Gastroesophageal sphincter (tissue), 4 donors: Measurements from ENCODE around the gene COX10. TPM values are rescaled to one million over a fixed set of nuclear protein-coding genes. Genes with fewer than 3 reads are reported as not detected.
"Not testable (repeated sequence)": the region's sequence is repeated elsewhere in the genome, so short reads cannot be mapped to it uniquely, and the experiment has no call there.

ENCODE experiments used
- ATAC-seq: fragments of 150-250 bp; one replicate; pipeline ENCODE4 v1.9.1; 2016; ENCODE audit warnings: mild to moderate bottlenecking, moderate library complexity
- H3K27ac ChIP-seq, 4 donors: fragments of 200-600 bp; sonication (generic) in 3 of 4; 1 replicate in 3 of 4; 2 replicates in 1 of 4; pipeline ENCODE4 v1.5.1; 2016 to 2019
- H3K27me3 ChIP-seq: fragments of 200-600 bp; sonication (generic); one replicate; pipeline ENCODE4 v1.5.1; 2019
- H3K36me3 ChIP-seq, 2 donors: fragments of 200-600 bp; sonication (generic); one replicate each; pipeline ENCODE4 v1.5.1; 2019; ENCODE audit warnings: control low read depth in 1 of 2
- H3K4me1 ChIP-seq, 3 donors: fragments of 200-600 bp; sonication (generic); 1 replicate in 2 of 3; 2 replicates in 1 of 3; pipeline ENCODE4 v1.5.1; 2016 to 2019; ENCODE audit warnings: control low read depth in 2 of 3
- H3K4me3 ChIP-seq, 2 donors: fragments of 200-600 bp; sonication (generic); one replicate each; pipeline ENCODE4 v1.5.1; 2019; ENCODE audit warnings: mild to moderate bottlenecking in 1 of 2, moderate library complexity in 1 of 2
- H3K9me3 ChIP-seq, 3 donors: fragments of 200-600 bp; sonication (generic); one replicate each; pipeline ENCODE4 v1.5.1; 2017 to 2019; ENCODE audit warnings: control low read depth in 2 of 3
- CTCF ChIP-seq, 4 experiments: fragments of 200-600 bp in 2 of 4; fragments of 450-650 bp in 2 of 4; sonication (generic) in 1 of 4; IDR thresholded peaks; one replicate each; pipeline ENCODE4 v1.5.1; 2017 to 2019; ENCODE audit warnings: antibody characterized with exemption in 4 of 4, mild to moderate bottlenecking in 2 of 4, moderate library complexity in 2 of 4
- EP300 ChIP-seq: sonication (generic); formaldehyde crosslinking; IDR thresholded peaks from one replicate; pipeline ENCODE4 v1.6.1; 2017; ENCODE audit warnings: antibody characterized with exemption, mild to moderate bottlenecking
- POLR2A ChIP-seq, 2 donors: fragments of 450-650 bp; IDR thresholded peaks; one replicate each; pipeline ENCODE4 v1.6.1; 2017; ENCODE audit warnings: antibody characterized with exemption in 2 of 2, mild to moderate bottlenecking in 2 of 2, moderate library complexity in 1 of 2
- POLR2AphosphoS5 ChIP-seq: sonication (generic); formaldehyde crosslinking; IDR thresholded peaks from one replicate; pipeline ENCODE4 v1.6.1; 2017; ENCODE audit warnings: antibody characterized with exemption
- WGBS, 2 donors: methylation state at CpG; one replicate each; pipeline ENCODE4 v1.1.5; 2018; ENCODE audit warnings: low coverage in 1 of 2; 5-methylcytosine and 5-hydroxymethylcytosine counted together
- total RNA-seq, 4 donors: library from RNA; depleted of rRNA; stranded (reverse); fragments of >200 nt; gene quantifications; one replicate each; pipeline ENCODE4 v1.1.0, GENCODE V29; 2016

The COX10 gene
- total RNA-seq, 4 donors from 2014 or later: 20.3 to 30.0 (median 26.5) TPM

- peaks cover 0 to 15% (median 0%) of the 10 kb centered on the region in 3 donors for H3K9me3 ChIP-seq
- H3K27ac ChIP-seq: no peak overlapping the region
- H3K36me3 ChIP-seq: peaks cover 0 to 9% of the 10 kb centered on the region in 2 donors
- TF ChIP-seq EP300 (no peak), POLR2AphosphoS5 (no peak), POLR2A (IDR thresholded peaks at IDR 0.05) (no peak), CTCF (IDR thresholded peaks at IDR 0.05) (no peak)
- 100% methylated on average over 1 of the region's 3 CpGs for WGBS, 2 donors
- H3K27me3 ChIP-seq: no peaks in the 10 kb centered on the region
- no peak overlapping the region for H3K4me3 ChIP-seq
- no peaks in the 10 kb centered on the region for H3K4me1 ChIP-seq
- no peak for ATAC-seq
These were observed 99.3 kb downstream of the COX10 start for GRCh38 chr17:14168582-14168981.

- ATAC-seq: no peak
- 67 to 91% methylated on average over 2 of the region's 2 CpGs for WGBS, 2 donors
These were observed 100.0 kb downstream of the COX10 start for GRCh38 chr17:14169287-14169686.

GRCh38 chr17:14169901-14170300 lies 100.6 kb downstream of the COX10 start:
- ATAC-seq: no peak
- Histone ChIP-seq H3K4me1 (no peaks in the 10 kb centered on the region), H3K4me3 (no peak overlapping the region), H3K27me3 (no peaks in the 10 kb centered on the region), H3K9me3 (peaks cover 0 to 15% (median 0%) of the 10 kb centered on the region in 3 donors), H3K27ac (no peak overlapping the region), H3K36me3 (peaks cover 0 to 9% of the 10 kb centered on the region in 2 donors)
- WGBS, 2 donors: 94 to 100% methylated on average over 1 of the region's 1 CpG
- TF ChIP-seq EP300 (no peak), POLR2AphosphoS5 (no peak), POLR2A (IDR thresholded peaks at IDR 0.05) (no peak), CTCF (IDR thresholded peaks at IDR 0.05) (no peak)

More at GRCh38 chr17:14169287-14169686, 100.0 kb downstream of the COX10 start:
- TF ChIP-seq CTCF (IDR thresholded peaks at IDR 0.05) (no peak), EP300 (no peak), POLR2A (IDR thresholded peaks at IDR 0.05) (no peak), POLR2AphosphoS5 (no peak)
- Histone ChIP-seq H3K9me3 (peaks cover 0 to 15% (median 0%) of the 10 kb centered on the region in 3 donors), H3K4me3 (no peak overlapping the region), H3K36me3 (peaks cover 0 to 9% of the 10 kb centered on the region in 2 donors), H3K27me3 (no peaks in the 10 kb centered on the region), H3K4me1 (no peaks in the 10 kb centered on the region), H3K27ac (no peak overlapping the region)

- H3K4me3 ChIP-seq, H3K27ac ChIP-seq, H3K4me1 ChIP-seq, H3K36me3 ChIP-seq, H3K9me3 ChIP-seq, ATAC-seq, H3K27me3 ChIP-seq: not testable (repeated sequence)
- WGBS, 2 donors: 13 to 50% methylated on average over 1 to 3 of the region's 3 CpGs
These were observed 107.7 kb downstream of the COX10 start for GRCh38 chr17:14176989-14177388.

GRCh38 chr17:14177801-14178200 lies 108.5 kb downstream of the COX10 start:
- H3K4me1 ChIP-seq, H3K27ac ChIP-seq, H3K27me3 ChIP-seq, H3K9me3 ChIP-seq, H3K36me3 ChIP-seq, H3K4me3 ChIP-seq, ATAC-seq: not testable (repeated sequence)
- no CpG with 5 or more reads among the region's 4 CpGs for WGBS, 2 donors

GRCh38 chr17:14179951-14180350 lies 110.6 kb downstream of the COX10 start:
- not testable (repeated sequence) for H3K27ac ChIP-seq, H3K4me3 ChIP-seq, H3K4me1 ChIP-seq, H3K27me3 ChIP-seq, H3K9me3 ChIP-seq, ATAC-seq, H3K36me3 ChIP-seq
- no CpG with 5 or more reads among the region's 1 CpG for WGBS, 2 donors

GRCh38 chr17:14182084-14182483 lies 112.8 kb downstream of the COX10 start:
- H3K9me3 ChIP-seq, H3K27ac ChIP-seq, H3K4me3 ChIP-seq, H3K27me3 ChIP-seq, H3K36me3 ChIP-seq, ATAC-seq, H3K4me1 ChIP-seq: not testable (repeated sequence)
- 83 to 100% methylated on average over 2 to 3 of the region's 6 CpGs for WGBS, 2 donors

GRCh38 chr17:14184536-14184935 lies 115.2 kb downstream of the COX10 start:
- H3K4me1 ChIP-seq, H3K9me3 ChIP-seq, ATAC-seq, H3K36me3 ChIP-seq, H3K4me3 ChIP-seq, H3K27ac ChIP-seq, H3K27me3 ChIP-seq: not testable (repeated sequence)
- WGBS, 2 donors: no CpG with 5 or more reads among the region's 5 CpGs

- H3K9me3 ChIP-seq, H3K4me1 ChIP-seq, ATAC-seq, H3K36me3 ChIP-seq, H3K27ac ChIP-seq, H3K27me3 ChIP-seq, H3K4me3 ChIP-seq: not testable (repeated sequence)
- WGBS, 2 donors: 100% methylated on average over 1 of the region's 4 CpGs; no CpG with 5 or more reads in 1 of the 2 donors
These were observed 117.1 kb downstream of the COX10 start for GRCh38 chr17:14186443-14186842.

GRCh38 chr17:14190774-14191173 lies 121.5 kb downstream of the COX10 start:
- H3K4me1 ChIP-seq, H3K4me3 ChIP-seq, H3K27ac ChIP-seq, H3K27me3 ChIP-seq, H3K9me3 ChIP-seq, ATAC-seq: not testable (repeated sequence)
- no CpG with 5 or more reads among the region's 1 CpG for WGBS, 2 donors
- H3K36me3 ChIP-seq: peaks cover 0 to 19% of the 10 kb centered on the region in 2 donors

GRCh38 chr17:14191469-14191868 lies 122.2 kb downstream of the COX10 start:
- not testable (repeated sequence) for ATAC-seq, H3K27me3 ChIP-seq

More at GRCh38 chr17:14191469-14191868, 122.2 kb downstream of the COX10 start:
- not testable (repeated sequence) for H3K4me1 ChIP-seq, H3K27ac ChIP-seq, H3K9me3 ChIP-seq, H3K4me3 ChIP-seq
- H3K36me3 ChIP-seq: peaks cover 0 to 22% of the 10 kb centered on the region in 2 donors
